NCI-H2081 treated with DMSO at 0.1 percent for 48 hours (cell line): ENCODE data around the gene ZNF555.
"Not testable (repeated sequence)": the region's sequence is repeated elsewhere in the genome, so short reads cannot be mapped to it uniquely, and the experiment has no call there.

Experiments used
- DNase-seq: peaks from one replicate; lab custom pipeline; 2025; lab: John Stamatoyannopoulos, UW

The ZNF555 gene

GRCh38 chr19:2807379-2808128 is 33.7 kb upstream of the ZNF555 start:
- DNase-seq, result no peak

GRCh38 chr19:2808129-2808941 is 32.9 kb upstream of the ZNF555 start:
- DNase-seq, result no peak

- no peak for DNase-seq
Observed at GRCh38 chr19:2809387-2810140, 31.7 kb upstream of the ZNF555 start.

GRCh38 chr19:2810141-2811091 is 30.9 kb upstream of the ZNF555 start:
- DNase-seq, result no peak

- DNase-seq, result no peak
Observed at GRCh38 chr19:2811221-2811722, 30.0 kb upstream of the ZNF555 start.

GRCh38 chr19:2811735-2812413 is 29.4 kb upstream of the ZNF555 start:
- DNase-seq, result no peak

- no peak for DNase-seq
Observed at GRCh38 chr19:2812414-2813234, 28.7 kb upstream of the ZNF555 start.

- DNase-seq, result no peak
Observed at GRCh38 chr19:2813235-2814160, 27.8 kb upstream of the ZNF555 start.

GRCh38 chr19:2814426-2814825 is 26.8 kb upstream of the ZNF555 start:
- no peak for DNase-seq

- no peak for DNase-seq
Observed at GRCh38 chr19:2815191-2815614, 26.1 kb upstream of the ZNF555 start.

GRCh38 chr19:2815923-2816322 is 25.4 kb upstream of the ZNF555 start:
- DNase-seq, result no peak

- DNase-seq, result no peak
Observed at GRCh38 chr19:2816641-2817040, 24.6 kb upstream of the ZNF555 start.

- not testable (repeated sequence) for DNase-seq
Observed at GRCh38 chr19:2817237-2817829, 23.9 kb upstream of the ZNF555 start.

GRCh38 chr19:2819540-2820111 is 21.6 kb upstream of the ZNF555 start, which contains the start of gene ZNF554:
Gene ZNF554 (plus strand): TSS chr19:2819868. CDS start chr19:2820072, 204 bp downstream.
- peak; percentile 70 for DNase-seq

- no peak for DNase-seq
Observed at GRCh38 chr19:2820112-2820702, 21.1 kb upstream of the ZNF555 start.

GRCh38 chr19:2822846-2823245 is 18.4 kb upstream of the ZNF555 start:
- no peak for DNase-seq

GRCh38 chr19:2823646-2824045 is 17.6 kb upstream of the ZNF555 start:
- DNase-seq, result no peak
